Parathyroid adenoma (tissue), 2 donors: ENCODE data around the gene TRIP12.
A peak's percentile ranks its signal among the peaks of the same experiment; 100 is the strongest.
"Not testable (repeated sequence)": the region's sequence is repeated elsewhere in the genome, so short reads cannot be mapped to it uniquely, and the experiment has no call there.

Experiments
- H2AFZ ChIP-seq: fragments of 300-600 bp; sonication (generic); one replicate; pipeline ENCODE4 v1.7.0; 2017; ENCODE audit warnings: antibody characterized with exemption, mild to moderate bottlenecking
- H3K27ac ChIP-seq: fragments of 300-600 bp; sonication (generic); one replicate; pipeline ENCODE4 v1.7.0; 2017
- H3K27me3 ChIP-seq: fragments of 300-600 bp; sonication (generic); one replicate; pipeline ENCODE4 v1.7.0; 2017; ENCODE audit warnings: low read length; ENCODE audit not compliant: control insufficient read depth, insufficient read depth
- H3K36me3 ChIP-seq: fragments of 300-600 bp; sonication (generic); one replicate; pipeline ENCODE4 v1.7.0; 2017; ENCODE audit warnings: low read length; ENCODE audit not compliant: control insufficient read depth, insufficient read depth
- H3K4me1 ChIP-seq: fragments of 300-600 bp; sonication (generic); one replicate; pipeline ENCODE4 v1.7.0; 2017; ENCODE audit warnings: control low read depth
- H3K4me2 ChIP-seq: fragments of 300-600 bp; sonication (generic); one replicate; pipeline ENCODE4 v1.7.0; 2017; ENCODE audit warnings: low read length
- H3K4me3 ChIP-seq: fragments of 300-600 bp; sonication (generic); one replicate; pipeline ENCODE4 v1.7.0; 2017; ENCODE audit warnings: low read depth, low read length
- H3K79me2 ChIP-seq: fragments of 300-600 bp; sonication (generic); one replicate; pipeline ENCODE4 v1.7.0; 2017; ENCODE audit warnings: control low read depth
- H3K9ac ChIP-seq: fragments of 300-600 bp; sonication (generic); one replicate; pipeline ENCODE4 v1.7.0; 2017; ENCODE audit warnings: mild to moderate bottlenecking
- H3K9me3 ChIP-seq: fragments of 300-600 bp; sonication (generic); one replicate; pipeline ENCODE4 v1.7.0; 2017; ENCODE audit warnings: low read length; ENCODE audit not compliant: control insufficient read depth
- CTCF ChIP-seq: fragments of 300-600 bp; sonication (generic); IDR thresholded peaks from one replicate; pipeline ENCODE4 v1.7.0; 2017; ENCODE audit warnings: antibody characterized with exemption, mild to moderate bottlenecking
- donor health status: primary hyperparathyroidism.

TRIP12 gene

DNA sequence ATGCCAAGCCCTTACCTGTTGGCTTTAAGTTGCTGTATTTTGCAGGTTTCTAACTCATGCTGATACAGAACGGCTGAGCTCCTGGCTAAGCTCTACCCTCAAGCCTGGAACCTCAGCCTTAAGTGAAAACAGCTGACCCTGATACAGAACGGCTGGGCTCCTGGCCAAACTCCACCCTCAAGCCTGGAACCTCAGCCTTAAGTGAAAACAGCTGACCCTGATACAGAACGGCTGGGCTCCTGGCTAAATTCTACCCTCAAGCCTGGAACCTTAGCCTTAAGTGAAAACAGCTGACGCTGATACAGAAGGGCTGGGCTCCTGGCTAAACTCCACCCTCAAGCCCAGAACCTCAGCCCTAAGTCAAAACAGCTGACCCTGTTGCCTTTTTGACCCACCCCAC is 189.9 kb downstream of the TRIP12 start:
- H3K9ac ChIP-seq = no peak overlapping the region
- no peak overlapping the region for H3K4me3 ChIP-seq
- H3K79me2 ChIP-seq = no peaks in the 10 kb centered on the region
- no peaks in the 10 kb centered on the region for H3K27me3 ChIP-seq
- H2AFZ ChIP-seq = peak overlapping the region; percentile 25
- H3K4me1 ChIP-seq = peaks cover 8% of the 10 kb centered on the region
- H3K4me2 ChIP-seq = no peak overlapping the region
- H3K9me3 ChIP-seq = no peaks in the 10 kb centered on the region
- TF ChIP-seq CTCF = no peak
- H3K36me3 ChIP-seq = no peaks in the 10 kb centered on the region
- peak overlapping the region; percentile 2 for H3K27ac ChIP-seq

GRCh38 chr2:229731363-229731762 is 190.4 kb downstream of the TRIP12 start:
- no peak overlapping the region for H3K9ac ChIP-seq
- no peak overlapping the region for H3K4me2 ChIP-seq
- no peaks in the 10 kb centered on the region for H3K9me3 ChIP-seq
- H3K4me1 ChIP-seq = peaks cover 8% of the 10 kb centered on the region
- peak overlapping the region; percentile 25 for H2AFZ ChIP-seq
- H3K36me3 ChIP-seq = no peaks in the 10 kb centered on the region
- no peak overlapping the region for H3K4me3 ChIP-seq
- TF ChIP-seq CTCF = no peak
- H3K27me3 ChIP-seq = no peaks in the 10 kb centered on the region
- H3K79me2 ChIP-seq = no peaks in the 10 kb centered on the region
- peak overlapping the region; percentile 2 for H3K27ac ChIP-seq

DNA sequence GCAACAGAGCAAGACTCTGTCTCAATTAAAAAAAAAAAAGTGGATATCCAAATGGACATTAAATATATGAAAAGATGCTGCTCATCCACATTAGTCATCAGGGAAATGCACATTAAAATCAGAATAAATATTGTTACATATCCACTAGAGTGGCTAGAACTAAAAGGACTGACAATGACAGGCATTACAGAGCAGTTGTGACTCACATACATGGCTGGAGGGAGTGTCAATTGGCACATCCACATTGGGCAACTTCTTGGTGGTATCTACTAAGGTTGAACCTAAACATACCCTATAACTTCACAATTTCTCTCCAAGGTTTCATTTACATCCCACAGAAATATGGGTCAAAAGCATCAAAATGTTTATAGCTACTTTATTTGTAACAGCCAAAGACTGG is 193.4 kb downstream of the TRIP12 start:
- H3K9me3 ChIP-seq = no peaks in the 10 kb centered on the region
- H3K36me3 ChIP-seq = no peaks in the 10 kb centered on the region
- peaks cover 8% of the 10 kb centered on the region for H3K4me1 ChIP-seq
- no peak overlapping the region for H3K27ac ChIP-seq
- no peaks in the 10 kb centered on the region for H3K79me2 ChIP-seq
- no peaks in the 10 kb centered on the region for H3K27me3 ChIP-seq
- no peak for TF ChIP-seq CTCF
- no peak overlapping the region for H2AFZ ChIP-seq
- H3K9ac ChIP-seq = no peak overlapping the region
- no peak overlapping the region for H3K4me2 ChIP-seq
- no peak overlapping the region for H3K4me3 ChIP-seq

GRCh38 chr2:229726643-229727042 is 195.2 kb downstream of the TRIP12 start:
- Histone ChIP-seq H2AFZ (no peak overlapping the region), H3K79me2 (no peaks in the 10 kb centered on the region), H3K9me3 (peaks cover 3% of the 10 kb centered on the region), H3K4me2 (no peak overlapping the region), H3K4me3 (no peak overlapping the region), H3K4me1 (no peaks in the 10 kb centered on the region), H3K36me3 (no peaks in the 10 kb centered on the region), H3K27ac (no peak overlapping the region), H3K27me3 (no peaks in the 10 kb centered on the region), H3K9ac (no peak overlapping the region)
- no peak for TF ChIP-seq CTCF

DNA sequence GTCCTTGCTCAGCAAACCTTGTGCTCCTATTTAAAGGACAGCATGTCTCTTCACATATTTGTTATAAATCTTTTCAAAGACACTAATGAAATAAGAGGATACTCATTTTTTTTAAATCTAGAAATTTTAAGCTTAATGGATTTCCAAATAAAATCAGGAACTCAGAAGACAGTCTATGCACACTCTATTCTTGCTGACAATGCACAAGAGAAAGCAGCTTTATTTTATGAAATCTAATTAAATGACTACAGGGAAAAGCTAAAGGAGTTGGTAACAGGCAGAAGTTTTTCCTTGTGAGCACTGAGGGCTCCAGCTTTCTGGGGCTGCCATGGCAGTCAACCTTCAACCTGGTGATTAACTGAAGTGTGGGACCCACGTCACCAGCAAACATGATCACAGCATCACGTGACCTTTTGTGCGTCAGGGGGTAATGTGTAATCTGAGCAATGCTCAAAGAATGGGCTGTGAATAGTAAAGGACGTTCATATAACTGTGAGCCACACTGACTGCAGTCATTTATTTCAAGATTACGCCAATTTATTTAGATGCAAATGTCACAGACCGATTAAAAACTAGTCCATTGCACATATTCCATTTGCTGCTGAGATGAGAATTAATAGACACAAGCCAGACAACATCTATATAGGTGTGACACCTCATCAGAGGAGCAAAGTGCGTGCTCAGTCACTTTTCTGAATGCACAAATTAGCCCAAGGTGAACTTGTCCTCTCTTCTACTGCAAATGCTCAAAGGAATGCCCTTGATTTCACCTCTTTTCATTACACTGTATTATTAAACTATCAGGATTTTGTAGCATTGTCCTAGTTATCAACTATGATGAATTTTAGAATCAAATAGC is 195.9 kb downstream of the TRIP12 start:
- TF ChIP-seq CTCF = no peak
- Histone ChIP-seq H3K36me3 (no peaks in the 10 kb centered on the region), H3K9ac (no peak overlapping the region), H3K4me2 (no peak overlapping the region), H2AFZ (no peak overlapping the region), H3K4me1 (no peaks in the 10 kb centered on the region), H3K9me3 (peaks cover 3% of the 10 kb centered on the region), H3K79me2 (no peaks in the 10 kb centered on the region), H3K27me3 (no peaks in the 10 kb centered on the region), H3K4me3 (no peak overlapping the region), H3K27ac (no peak overlapping the region)

GRCh38 chr2:229723192-229723591 is 198.6 kb downstream of the TRIP12 start:
- H3K27ac ChIP-seq, H3K9me3 ChIP-seq, H3K36me3 ChIP-seq, H3K79me2 ChIP-seq, H3K4me1 ChIP-seq, H2AFZ ChIP-seq, H3K4me3 ChIP-seq, H3K9ac ChIP-seq, H3K27me3 ChIP-seq, H3K4me2 ChIP-seq: not testable (repeated sequence)
